ENCODE data around the gene FGD3.

FGD3 gene

DNA sequence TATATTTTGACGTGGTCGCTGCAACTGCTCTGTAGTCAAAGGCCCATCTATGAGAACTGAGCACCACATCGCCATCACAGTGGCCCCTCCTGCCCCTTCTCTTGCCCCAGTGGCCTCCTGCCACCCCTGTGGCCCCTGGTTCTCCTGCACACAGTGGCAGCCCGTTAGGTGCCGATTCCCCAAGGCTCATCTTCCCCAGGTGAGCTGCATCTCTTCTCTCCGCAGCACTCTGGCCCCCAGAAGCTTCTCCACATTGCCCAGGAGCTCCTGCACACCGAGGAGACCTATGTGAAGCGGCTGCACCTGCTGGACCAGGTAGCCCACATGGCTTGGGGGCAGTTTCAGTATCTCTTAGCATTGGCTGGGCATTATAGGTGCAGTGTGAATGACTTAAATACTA is 55.4 kb downstream of the FGD3 start:
- Histone ChIP-seq H3K4me1 (peaks cover 0 to 9% (median 5%) of the 10 kb centered on the region in 4 donors), H3K36me3 (no peaks in the 10 kb centered on the region), H3K4me3 (no peak overlapping the region), H3K27ac (no peak overlapping the region), H3K9me3 (peaks cover 0 to 6% (median 0%) of the 10 kb centered on the region in 3 donors), H3K27me3 (peaks cover 0 to 2% of the 10 kb centered on the region in 2 donors)
- DNase-seq = no peak
- intact Hi-C loops (cut with DNase I; ENCODE audit: low total_unique reads) = loop anchor here (10.0 kb wide), 1 partner anchor 102 kb away; no protein-coding TSS in a partner anchor
- TF ChIP-seq CTCF (IDR thresholded peaks at IDR 0.05) = no peak

DNA sequence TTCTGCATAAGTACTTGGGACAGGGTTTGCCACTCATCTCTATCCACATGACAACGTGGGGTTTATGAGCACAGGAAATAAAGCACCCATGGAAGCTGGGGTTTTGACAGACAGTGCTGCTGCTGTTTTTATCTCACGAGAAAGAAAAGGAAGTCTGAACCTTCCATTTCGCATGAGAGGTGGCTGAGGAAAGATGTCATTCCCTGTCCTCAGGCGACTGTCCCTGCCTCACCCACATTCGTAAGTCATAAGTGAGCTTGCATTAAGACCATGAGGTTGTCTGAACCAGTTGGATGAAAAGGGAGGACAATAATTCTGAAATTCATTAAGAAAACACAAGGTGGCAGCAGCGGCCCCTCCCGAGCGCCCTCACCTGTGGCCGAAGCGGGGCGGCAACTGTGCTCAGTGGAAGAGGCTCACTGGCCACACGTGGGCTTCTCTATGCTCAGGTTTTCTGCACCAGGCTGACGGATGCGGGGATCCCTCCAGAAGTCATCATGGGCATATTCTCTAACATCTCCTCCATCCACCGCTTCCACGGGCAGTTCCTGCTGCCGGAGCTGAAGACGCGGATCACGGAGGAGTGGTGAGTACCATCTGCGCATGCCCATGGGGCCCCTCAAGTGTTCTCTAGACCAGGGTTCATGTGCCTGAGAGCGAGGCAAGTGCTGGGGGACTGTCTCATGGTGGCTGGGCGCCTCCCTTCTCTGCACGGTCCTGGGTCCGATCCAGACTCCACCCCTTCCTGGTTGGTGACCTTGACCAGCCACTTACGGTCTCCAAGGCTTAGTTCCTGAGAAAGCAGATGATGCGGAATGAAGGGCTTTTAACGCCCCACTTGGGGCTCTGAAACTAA is 56.5 kb downstream of the FGD3 start:
- TF ChIP-seq CTCF (IDR thresholded peaks at IDR 0.05) = peak; percentile 71 to 72
- Histone ChIP-seq H3K9me3 (peaks cover 0 to 6% (median 0%) of the 10 kb centered on the region in 3 donors), H3K4me3 (peak overlapping the region; percentile 36 to 37), H3K27ac (no peak overlapping the region), H3K36me3 (no peaks in the 10 kb centered on the region), H3K4me1 (peaks cover 0 to 9% (median 5%) of the 10 kb centered on the region in 4 donors), H3K27me3 (peaks cover 0 to 2% of the 10 kb centered on the region in 2 donors)
- no peak for DNase-seq
- intact Hi-C loops (cut with DNase I; ENCODE audit: low total_unique reads) = loop anchor here (10.0 kb wide), 1 partner anchor 101 kb away; no protein-coding TSS in a partner anchor

DNA sequence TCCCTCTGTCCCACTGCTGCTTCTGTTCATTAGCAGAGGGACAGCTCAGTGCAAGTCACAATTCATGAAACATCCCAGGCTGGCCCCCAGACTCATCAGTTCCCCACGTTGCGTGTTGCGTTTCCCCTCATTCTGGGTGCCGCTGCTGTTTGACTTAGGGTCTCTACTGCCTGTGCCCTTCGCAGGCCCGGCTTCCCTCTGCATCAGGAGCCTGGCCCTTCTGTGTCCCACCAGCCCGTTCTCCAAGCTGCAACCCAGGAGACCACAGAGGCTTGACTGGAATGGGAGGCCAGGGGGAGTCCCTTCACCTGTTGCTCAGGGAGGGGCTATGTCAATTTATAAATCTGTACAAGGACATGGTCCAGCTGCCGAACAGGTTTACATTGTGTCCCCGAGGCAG is 57.2 kb downstream of the FGD3 start:
- no peak for DNase-seq
- Histone ChIP-seq H3K27me3 (peaks cover 0 to 2% of the 10 kb centered on the region in 2 donors), H3K4me1 (peaks cover 0 to 9% (median 5%) of the 10 kb centered on the region in 4 donors), H3K27ac (no peak overlapping the region), H3K36me3 (no peaks in the 10 kb centered on the region), H3K9me3 (no peaks in the 10 kb centered on the region), H3K4me3 (no peak overlapping the region)
- intact Hi-C loops (cut with DNase I; ENCODE audit: low total_unique reads) = loop anchor here (10.0 kb wide), 1 partner anchor 100 kb away; no protein-coding TSS in a partner anchor
- no peak for TF ChIP-seq CTCF (IDR thresholded peaks at IDR 0.05)

- no peak for DNase-seq
- Histone ChIP-seq H3K4me3 (no peak overlapping the region), H3K4me1 (peaks cover 0 to 9% (median 5%) of the 10 kb centered on the region in 4 donors), H3K27me3 (peaks cover 0 to 10% of the 10 kb centered on the region in 2 donors), H3K36me3 (no peaks in the 10 kb centered on the region), H3K27ac (no peak overlapping the region), H3K9me3 (no peaks in the 10 kb centered on the region)
- intact Hi-C loops (cut with DNase I; ENCODE audit: low total_unique reads) = loop anchor here (5.0 to 10.0 kb wide), 2 partner anchors 99 to 296 kb away; no protein-coding TSS in a partner anchor
- no peak for TF ChIP-seq CTCF (IDR thresholded peaks at IDR 0.05)
These were observed 58.6 kb downstream of the FGD3 start for GRCh38 chr9:93005876-93006275.

- Histone ChIP-seq H3K27me3 (peaks cover 0 to 13% of the 10 kb centered on the region in 2 donors), H3K4me1 (peaks cover 0 to 9% (median 5%) of the 10 kb centered on the region in 4 donors), H3K4me3 (no peak overlapping the region), H3K9me3 (no peaks in the 10 kb centered on the region), H3K27ac (no peak overlapping the region), H3K36me3 (no peaks in the 10 kb centered on the region)
- no peak for DNase-seq
- intact Hi-C loops (cut with DNase I; ENCODE audit: low total_unique reads) = loop anchor here (5.0 to 10.0 kb wide), 2 partner anchors 97 to 295 kb away; no protein-coding TSS in a partner anchor
- no peak for TF ChIP-seq CTCF (IDR thresholded peaks at IDR 0.05)
These were observed 60.3 kb downstream of the FGD3 start for GRCh38 chr9:93007529-93008058.
